Renal pelvis (tissue), 12 donors: ENCODE data around the gene CRISPLD2. TPM values are rescaled to one million over a fixed set of nuclear protein-coding genes. Genes with fewer than 3 reads are reported as not detected.

Experiments used
- DNase-seq: peaks from one replicate; pipeline ENCODE4 v3.0.0-alpha.2; 2013
- long read RNA-seq, 16 experiments: transcript quantifications; one replicate each; lab custom pipeline, GENCODE V29; 2026
- polyA plus RNA-seq, 3 donors: library from polyadenylated mRNA; unstranded; fragments of 120-200 nt; gene quantifications; one replicate each; pipeline ENCODE4 v1.2.1, GENCODE V29; 2013; ENCODE audit not compliant: insufficient read length in 3 of 3

The CRISPLD2 gene
- 1 to 10 TPM; 7.0 to 7.3 (median 7.3) TPM for polyA plus RNA-seq
- long read RNA-seq, donor 1, partial matches to known transcripts: 0 of 1 reads
- long read RNA-seq, donor 1, other reads (novel, unspliced or antisense): 0 of 1 reads
- long read RNA-seq, donor 2: 0 reads
- long read RNA-seq, donor 3, full-length matches to known transcripts: 2 of 2 reads
- long read RNA-seq, donor 3, partial matches to known transcripts: 0 of 2 reads
- long read RNA-seq, donor 3, other reads (novel, unspliced or antisense): 0 of 2 reads
- long read RNA-seq, donor 4, full-length matches to known transcripts: 3 of 3 reads
- long read RNA-seq, donor 4, partial matches to known transcripts: 0 of 3 reads
- long read RNA-seq, donor 4, other reads (novel, unspliced or antisense): 0 of 3 reads
- long read RNA-seq, donor 5, partial matches to known transcripts: 0 of 3 reads
- long read RNA-seq, donor 5, other reads (novel, unspliced or antisense): 0 of 3 reads
- long read RNA-seq, donor 6, full-length matches to known transcripts: 1 of 12 reads
- long read RNA-seq, donor 6, partial matches to known transcripts: 11 of 12 reads
- long read RNA-seq, donor 6, other reads (novel, unspliced or antisense): 0 of 12 reads
- long read RNA-seq, donor 7, full-length matches to known transcripts: 1 of 1 reads
- long read RNA-seq, donor 7, partial matches to known transcripts: 0 of 1 reads
- long read RNA-seq, donor 7, other reads (novel, unspliced or antisense): 0 of 1 reads
- long read RNA-seq, donor 8: 0 reads
- long read RNA-seq, donor 9: 0 reads
- long read RNA-seq, donor 10: 0 reads
- long read RNA-seq, donor 11, full-length matches to known transcripts: 1 of 1 reads
- long read RNA-seq, donor 11, partial matches to known transcripts: 0 of 1 reads
- long read RNA-seq, donor 11, other reads (novel, unspliced or antisense): 0 of 1 reads
- long read RNA-seq, donor 12, full-length matches to known transcripts: 1 of 1 reads
- long read RNA-seq, donor 12, partial matches to known transcripts: 0 of 1 reads
- long read RNA-seq, donor 12, other reads (novel, unspliced or antisense): 0 of 1 reads
- long read RNA-seq, donor 13: 0 reads
- long read RNA-seq, donor 14: 0 reads
- long read RNA-seq, donor 15: 0 reads
- long read RNA-seq, donor 16: 0 reads

- peak; percentile 94 for DNase-seq
Observed at GRCh38 chr16:84819644-84820304, at the start of gene CRISPLD2. Gene CRISPLD2 (plus strand): TSS chr16:84819985. CDS start chr16:84838496, 18,511 bp downstream.

- DNase-seq: no peak
Observed at GRCh38 chr16:84773312-84773711, 46.5 kb upstream of the CRISPLD2 start.

- no peak for DNase-seq
Observed at GRCh38 chr16:84774810-84775209, 45.0 kb upstream of the CRISPLD2 start.

GRCh38 chr16:84775262-84775810 lies 44.4 kb upstream of the CRISPLD2 start:
- no peak for DNase-seq

GRCh38 chr16:84777435-84777834 lies 42.4 kb upstream of the CRISPLD2 start:
- DNase-seq: no peak

GRCh38 chr16:84778720-84779119 lies 41.1 kb upstream of the CRISPLD2 start:
- no peak for DNase-seq

GRCh38 chr16:84780063-84780462 lies 39.7 kb upstream of the CRISPLD2 start:
- DNase-seq: no peak

GRCh38 chr16:84780544-84781376 lies 39.0 kb upstream of the CRISPLD2 start:
- no peak for DNase-seq

- no peak for DNase-seq
Observed at GRCh38 chr16:84782846-84783245, 36.9 kb upstream of the CRISPLD2 start.

- DNase-seq: peak; percentile 52
Observed at GRCh38 chr16:84785843-84786581, 33.8 kb upstream of the CRISPLD2 start.

GRCh38 chr16:84786605-84787262 lies 33.1 kb upstream of the CRISPLD2 start:
- DNase-seq: no peak

- no peak for DNase-seq
Observed at GRCh38 chr16:84787263-84787622, 32.5 kb upstream of the CRISPLD2 start.

GRCh38 chr16:84788920-84789391 lies 30.8 kb upstream of the CRISPLD2 start:
- no peak for DNase-seq

GRCh38 chr16:84789431-84789830 lies 30.4 kb upstream of the CRISPLD2 start:
- DNase-seq: no peak

- DNase-seq: no peak
Observed at GRCh38 chr16:84790301-84790700, 29.5 kb upstream of the CRISPLD2 start.

GRCh38 chr16:84791088-84791487 lies 28.7 kb upstream of the CRISPLD2 start:
- no peak for DNase-seq

- no peak for DNase-seq
Observed at GRCh38 chr16:84791501-84791900, 28.3 kb upstream of the CRISPLD2 start.

- no peak for DNase-seq
Observed at GRCh38 chr16:84794186-84794585, 25.6 kb upstream of the CRISPLD2 start.

- DNase-seq: no peak
Observed at GRCh38 chr16:84794626-84795025, 25.2 kb upstream of the CRISPLD2 start.
